ENCODE results near the gene MEGF11. TPM values are rescaled to one million over a fixed set of nuclear protein-coding genes. Genes with fewer than 3 reads are reported as not detected.

MEGF11 gene
- total RNA-seq, 1 experiment from 2014 or later = 1.2 TPM

DNA sequence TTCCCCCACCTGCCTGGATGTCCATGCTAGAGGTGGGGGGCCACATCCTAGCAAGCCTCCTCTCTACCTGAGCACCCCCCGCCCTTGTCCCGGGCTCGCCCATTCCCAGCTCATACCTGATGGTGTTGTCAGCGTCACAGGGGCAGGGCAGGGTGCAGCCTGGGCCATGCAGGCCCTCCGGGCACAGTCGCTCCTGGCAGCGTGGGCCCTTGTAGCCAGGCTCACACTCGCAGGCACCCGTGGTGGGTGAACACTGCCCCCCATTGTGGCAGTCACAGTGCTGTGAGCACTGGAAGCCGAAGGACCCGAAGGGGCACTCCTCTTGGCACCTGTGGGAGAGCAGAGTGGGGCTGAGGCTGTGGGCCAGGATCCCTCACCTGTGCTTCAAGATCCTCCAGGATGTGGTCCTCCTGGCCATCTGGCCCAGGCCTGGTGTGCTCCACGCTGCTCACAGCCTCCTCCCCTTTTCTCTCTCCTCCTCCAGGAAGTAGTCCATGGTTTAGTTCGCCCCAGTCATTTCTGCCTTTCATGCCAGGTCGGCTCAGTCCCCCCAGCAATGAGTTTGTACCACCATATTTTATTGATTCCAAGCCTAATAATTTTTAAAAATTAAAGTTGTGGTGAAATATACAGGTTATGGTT lies 288.6 kb downstream of the MEGF11 start:
- Histone ChIP-seq H4K91ac (ENCODE audit: insufficient read length, low read depth, low read length) (no peak overlapping the region), H3K27ac (ENCODE audit: insufficient read length, low read depth, low read length) (no peak overlapping the region), H3K79me2 (ENCODE audit: insufficient read depth, low read length) (no peaks in the 10 kb centered on the region), H4K5ac (ENCODE audit: insufficient read length, low read depth, low read length) (no peak overlapping the region), H3K23ac (ENCODE audit: insufficient read length, low read depth, low read length) (no peak overlapping the region), H4K8ac (replicated peaks; ENCODE audit: insufficient read length, low read depth, low read length) (no peak overlapping the region), H3K79me1 (ENCODE audit: insufficient read depth, low read depth, low read length, poor library complexity, severe bottlenecking) (no peaks in the 10 kb centered on the region), H3K14ac (ENCODE audit: insufficient read depth, low read length) (no peak overlapping the region), H3K4me1 (ENCODE audit: insufficient read depth, low read length) (no peaks in the 10 kb centered on the region), H2BK20ac (ENCODE audit: low read depth, low read length, poor library complexity, severe bottlenecking) (no peak overlapping the region), H3K27me3 (ENCODE audit: insufficient read depth, low read length) (no peaks in the 10 kb centered on the region), H3K4ac (ENCODE audit: low read depth, low read length) (no peak overlapping the region), H3K4me2 (ENCODE audit: insufficient read depth, insufficient read length, low read length) (no peak overlapping the region), H2AK5ac (ENCODE audit: insufficient read length, low read length) (no peak overlapping the region), H3K18ac (ENCODE audit: insufficient read length, low read depth, low read length) (no peak overlapping the region), H4K20me1 (ENCODE audit: control insufficient read depth, insufficient read depth, insufficient read length) (peaks cover 3% of the 10 kb centered on the region), H2BK5ac (ENCODE audit: insufficient read length, low read length) (no peak overlapping the region), H2BK120ac (ENCODE audit: low read depth, low read length, poor library complexity, severe bottlenecking) (no peak overlapping the region), H2AFZ (ENCODE audit: low read length) (no peak overlapping the region), H3K9ac (ENCODE audit: extremely low read depth, insufficient read length, low read length) (no peak overlapping the region), H3K56ac (ENCODE audit: insufficient read length, low read depth, low read length) (no peak overlapping the region), H2BK15ac (ENCODE audit: low read depth, low read length) (no peak overlapping the region), H2BK12ac (ENCODE audit: insufficient read length, low read depth, low read length) (no peak overlapping the region), H3T11ph (ENCODE audit: low read length) (no peak overlapping the region), H3K9me3 (ENCODE audit: control insufficient read depth, low read depth, low read length) (no peaks in the 10 kb centered on the region), H3K23me2 (ENCODE audit: insufficient read length, low read depth, low read length, poor library complexity, severe bottlenecking) (no peaks in the 10 kb centered on the region)
- Mint-ChIP-seq H3K4me1 (peaks cover 14 to 17% of the 10 kb centered on the region in 2 experiments), H3K9me3 (no peaks in the 10 kb centered on the region), H3K4me3 (no peak overlapping the region), H3K27me3 (ENCODE audit: low read depth) (no peaks in the 10 kb centered on the region), H3K36me3 (ENCODE audit: insufficient read depth in 1 of 3, low read depth in 3 of 3) (no peaks in the 10 kb centered on the region; a peak in 2 of 7 replicates), H3K27ac (no peak overlapping the region)
- no CpG with 5 or more reads among the region's 14 CpGs for WGBS (ENCODE audit: extremely low coverage, insufficient read length, low lambda C conversion rate)
- no peak for DNase-seq
- TF ChIP-seq, protein P1, sequence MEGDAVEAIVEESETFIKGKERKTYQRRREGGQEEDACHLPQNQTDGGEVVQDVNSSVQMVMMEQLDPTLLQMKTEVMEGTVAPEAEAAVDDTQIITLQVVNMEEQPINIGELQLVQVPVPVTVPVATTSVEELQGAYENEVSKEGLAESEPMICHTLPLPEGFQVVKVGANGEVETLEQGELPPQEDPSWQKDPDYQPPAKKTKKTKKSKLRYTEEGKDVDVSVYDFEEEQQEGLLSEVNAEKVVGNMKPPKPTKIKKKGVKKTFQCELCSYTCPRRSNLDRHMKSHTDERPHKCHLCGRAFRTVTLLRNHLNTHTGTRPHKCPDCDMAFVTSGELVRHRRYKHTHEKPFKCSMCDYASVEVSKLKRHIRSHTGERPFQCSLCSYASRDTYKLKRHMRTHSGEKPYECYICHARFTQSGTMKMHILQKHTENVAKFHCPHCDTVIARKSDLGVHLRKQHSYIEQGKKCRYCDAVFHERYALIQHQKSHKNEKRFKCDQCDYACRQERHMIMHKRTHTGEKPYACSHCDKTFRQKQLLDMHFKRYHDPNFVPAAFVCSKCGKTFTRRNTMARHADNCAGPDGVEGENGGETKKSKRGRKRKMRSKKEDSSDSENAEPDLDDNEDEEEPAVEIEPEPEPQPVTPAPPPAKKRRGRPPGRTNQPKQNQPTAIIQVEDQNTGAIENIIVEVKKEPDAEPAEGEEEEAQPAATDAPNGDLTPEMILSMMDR (conservative IDR thresholded peaks at IDR 0.05) = no peak
